ENCODE results near the gene ARHGAP25.

ARHGAP25 gene

DNA sequence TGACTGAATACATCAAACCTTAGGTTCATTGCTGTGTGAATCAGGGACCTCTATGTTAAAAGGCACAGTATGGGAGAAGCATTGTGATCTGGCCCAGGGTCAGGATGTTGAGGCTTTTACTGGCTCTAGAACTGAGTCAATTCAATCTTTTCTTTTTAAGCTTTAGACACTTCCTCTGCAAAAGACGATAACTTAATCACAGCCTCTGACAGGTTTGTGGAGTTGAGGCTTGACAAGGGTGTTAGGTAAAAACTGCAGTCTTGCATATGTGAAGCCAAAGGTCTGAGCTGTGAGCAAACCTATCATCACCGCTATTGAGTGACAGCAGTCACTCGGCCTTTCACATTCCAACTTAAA, 17.3 kb upstream of the ARHGAP25 start:
- no peak for DNase-seq (ENCODE audit: low read depth in 2 of 2)

DNA sequence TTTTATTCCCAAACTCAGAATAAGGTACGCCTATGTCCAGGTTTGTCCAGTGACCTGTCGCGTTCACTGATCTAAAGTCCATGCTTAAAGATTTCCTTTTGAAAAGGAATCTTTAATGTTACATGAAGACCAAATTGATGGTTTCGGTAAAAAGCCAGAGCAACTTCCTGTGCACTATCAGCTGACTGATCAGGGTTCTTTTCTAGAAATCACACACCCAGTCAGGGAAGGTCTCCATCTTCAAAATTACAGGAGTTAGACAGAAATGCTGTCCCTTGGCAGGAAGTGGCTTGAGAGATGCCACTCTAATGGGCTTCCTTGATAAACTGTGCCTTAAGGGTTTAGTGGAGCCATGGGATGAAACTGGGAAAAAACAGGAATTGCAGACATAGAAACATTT, 14.7 kb upstream of the ARHGAP25 start:
- no peak for DNase-seq (ENCODE audit: low read depth in 2 of 2)

DNA sequence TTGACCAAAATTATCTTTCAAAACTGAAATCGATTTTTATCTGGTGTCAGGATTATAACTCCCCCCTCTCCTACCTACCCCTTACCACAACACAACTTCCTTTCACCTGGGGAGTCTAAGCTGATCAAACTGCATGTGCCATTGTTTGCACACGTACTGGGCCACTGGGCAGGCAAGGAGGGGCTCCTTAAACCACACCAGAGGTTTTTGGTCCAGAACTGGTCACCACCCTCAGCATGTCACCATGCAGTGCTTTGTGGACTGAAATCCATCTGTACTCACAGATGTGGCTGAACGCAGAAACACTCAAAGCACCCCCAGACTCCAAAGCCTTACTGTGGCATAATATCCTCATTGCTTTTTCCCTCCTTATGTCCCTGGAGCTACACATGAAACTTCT, 13.9 kb upstream of the ARHGAP25 start:
- no peak for DNase-seq (ENCODE audit: low read depth in 2 of 2)

DNA sequence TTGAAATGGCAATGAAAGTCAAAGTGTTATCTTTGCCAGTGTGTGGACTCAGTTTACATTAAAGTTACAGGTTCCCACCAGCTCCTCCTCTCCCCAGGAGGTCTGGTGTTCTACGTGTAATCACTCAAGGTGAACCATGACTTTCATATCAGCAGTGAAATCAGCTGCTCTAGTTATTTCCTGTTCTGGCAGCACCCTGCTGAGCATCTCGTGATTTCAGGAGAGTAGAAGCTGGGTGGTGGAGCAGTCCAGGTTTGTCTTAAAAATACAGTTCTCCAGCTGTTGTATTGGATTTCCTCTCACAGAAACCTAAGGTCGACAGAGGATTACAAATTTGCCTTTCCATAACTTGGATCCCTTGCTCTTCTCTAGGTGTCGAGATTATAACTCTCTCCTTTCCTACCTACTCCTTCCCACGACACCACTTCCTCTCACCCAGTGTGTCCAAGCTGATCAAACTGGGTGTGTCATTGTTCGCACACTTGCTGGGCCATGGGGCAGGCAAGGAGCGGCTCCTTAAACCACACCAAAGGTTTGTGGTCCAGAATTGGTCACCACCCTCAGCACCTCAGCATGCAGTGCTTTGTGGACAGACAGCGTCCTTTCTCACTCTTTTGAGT, 13.0 kb upstream of the ARHGAP25 start:
- no peak for DNase-seq (ENCODE audit: low read depth in 2 of 2)

DNA sequence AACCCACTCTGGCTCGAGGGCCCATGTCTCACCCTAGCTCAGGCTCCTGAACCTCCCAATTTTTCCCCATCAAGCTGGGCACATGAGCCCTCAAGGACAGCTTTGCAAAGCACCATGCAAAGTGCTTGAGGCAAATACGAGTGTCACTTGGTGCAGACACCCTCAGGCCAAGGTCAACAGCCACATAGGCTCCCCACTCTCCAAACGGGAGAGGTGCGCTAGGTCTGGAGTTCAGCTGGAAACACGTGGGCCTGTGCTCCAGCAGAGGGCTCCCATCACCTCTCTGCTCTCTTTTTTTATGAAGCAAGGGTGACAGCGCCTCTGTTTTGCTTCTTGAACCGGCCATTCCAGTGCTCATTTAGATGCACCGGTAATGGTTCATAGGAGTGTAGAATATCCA, 11.9 kb upstream of the ARHGAP25 start:
- no peak for DNase-seq (ENCODE audit: low read depth in 2 of 2)

DNA sequence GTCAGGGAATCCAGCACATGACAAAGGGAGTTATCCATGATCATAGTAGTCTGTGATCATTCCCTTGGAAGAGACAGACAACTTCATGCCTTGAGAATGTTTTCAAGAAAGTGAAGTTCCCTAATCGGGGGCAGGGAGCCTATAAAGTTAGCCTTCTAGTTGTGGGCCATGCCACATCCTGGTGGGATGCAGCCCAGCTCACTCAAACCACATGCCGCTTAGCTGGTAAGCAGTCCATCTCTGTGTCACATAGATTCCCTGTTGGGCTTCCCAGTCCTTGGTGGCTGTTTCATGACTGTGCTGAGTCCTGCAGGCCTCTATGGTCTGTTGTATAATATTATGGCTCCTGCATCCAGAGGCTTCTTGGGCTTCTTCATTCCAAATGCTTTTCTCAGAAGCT, 11.4 kb upstream of the ARHGAP25 start:
- DNase-seq (ENCODE audit: low read depth in 2 of 2): no peak

DNA sequence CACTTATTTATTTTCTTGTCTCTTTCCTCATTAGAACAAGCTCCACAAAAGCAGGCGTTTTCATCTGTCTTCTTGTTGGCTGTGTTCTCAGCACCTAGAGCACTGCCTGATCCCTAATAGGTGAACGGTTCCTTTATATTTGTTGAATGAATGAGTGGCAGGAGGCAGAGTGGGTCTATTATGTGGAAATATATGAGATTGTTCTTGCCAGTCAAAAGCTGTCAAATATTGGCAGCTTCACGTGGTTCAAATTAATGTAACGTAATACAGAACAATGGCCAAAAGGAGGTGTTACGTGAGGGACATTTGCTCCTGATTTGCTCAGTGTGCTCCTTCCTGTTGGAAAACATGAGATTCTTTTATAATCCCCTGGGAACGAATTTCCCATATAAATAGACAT, 8.5 kb upstream of the ARHGAP25 start:
- no peak for DNase-seq (ENCODE audit: low read depth in 2 of 2)

DNA sequence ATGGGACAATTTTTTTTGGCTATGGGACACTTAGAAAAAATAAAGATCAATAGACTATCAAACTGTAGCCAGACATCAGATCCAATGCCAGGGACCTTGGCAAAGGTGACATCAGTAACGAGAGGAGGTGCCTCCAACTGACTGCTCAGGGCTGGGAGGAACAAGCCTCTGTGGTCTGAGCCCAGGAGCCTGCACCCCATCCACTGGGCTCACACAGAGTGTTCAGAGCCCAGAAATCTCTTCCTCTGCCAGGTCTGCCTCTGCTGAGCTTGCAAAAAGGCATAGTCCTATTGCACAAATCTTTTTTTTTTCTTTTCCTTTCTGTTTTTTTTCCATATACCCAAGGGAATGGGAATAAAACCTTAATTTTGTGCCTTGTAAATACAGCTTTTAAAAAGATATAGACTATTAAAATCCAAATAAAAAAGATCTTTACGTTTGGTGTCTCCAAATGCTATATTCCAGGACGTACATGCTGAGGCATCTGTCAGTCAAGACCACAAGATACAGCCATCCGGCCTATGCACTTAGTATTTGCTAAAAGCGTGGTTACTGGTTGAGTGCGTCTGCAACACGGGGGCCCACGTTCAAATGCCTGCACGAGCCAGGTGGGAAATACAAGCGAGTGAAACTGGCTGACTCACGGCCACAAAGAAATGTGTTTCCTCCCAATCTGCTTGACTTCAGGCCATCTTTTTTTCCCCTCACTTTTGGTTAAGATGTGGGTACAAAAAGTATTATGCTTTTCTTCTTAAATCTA, 7.8 kb upstream of the ARHGAP25 start:
- peak; percentile 56 to 75 for DNase-seq (ENCODE audit: low read depth in 2 of 2)

DNA sequence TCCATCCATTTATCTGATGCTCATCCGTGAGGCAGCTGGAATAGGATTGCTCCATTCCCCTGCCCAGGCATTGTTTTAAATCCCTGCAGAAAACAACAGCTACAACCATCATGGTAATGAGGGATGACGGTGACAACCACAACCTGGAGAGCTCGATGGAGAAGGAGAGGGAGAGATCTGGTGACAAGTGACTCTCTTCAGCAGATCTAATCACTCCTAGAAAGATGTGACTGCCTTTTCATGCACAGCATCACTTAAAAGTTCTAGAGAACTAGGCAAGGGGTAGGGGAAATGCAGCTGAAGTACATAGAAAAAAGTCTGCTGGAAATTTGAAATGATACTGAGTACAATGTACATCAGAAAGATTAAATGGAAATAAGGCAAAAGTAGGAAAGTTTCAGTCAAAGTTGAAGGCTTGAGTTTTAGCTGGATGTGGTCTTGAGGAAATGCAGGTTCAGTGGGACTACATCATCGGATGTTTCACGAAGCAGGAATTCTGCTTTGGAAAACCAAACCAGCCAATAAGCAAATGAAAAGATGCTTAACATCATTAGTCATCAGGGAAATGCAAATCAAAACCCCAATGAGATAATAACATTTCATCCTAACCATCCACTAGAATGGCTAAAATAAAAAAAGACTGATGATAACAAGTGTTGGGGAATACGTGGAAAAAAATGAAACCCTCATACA, 6.8 kb upstream of the ARHGAP25 start:
- no peak for DNase-seq (ENCODE audit: low read depth in 2 of 2)

DNA sequence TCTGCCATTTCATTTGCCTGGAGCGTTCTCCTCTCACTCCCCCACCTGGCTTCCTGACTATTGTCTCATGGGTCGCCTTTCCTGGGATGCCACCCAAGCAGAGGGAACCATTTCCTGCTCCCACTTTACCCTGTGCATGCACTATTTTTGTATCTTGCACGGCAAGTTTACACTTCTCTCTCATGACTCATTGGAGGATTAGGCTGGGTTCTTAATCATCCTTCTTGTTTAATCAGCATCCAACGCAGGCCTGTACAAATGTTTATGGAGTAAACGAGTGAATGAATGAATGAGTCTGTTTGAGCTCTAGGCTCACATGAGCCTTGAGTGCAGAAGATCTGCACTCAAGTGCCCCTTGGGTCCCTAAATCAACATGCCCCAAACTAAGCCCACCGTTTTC, 3.8 kb upstream of the ARHGAP25 start:
- DNase-seq (ENCODE audit: low read depth in 2 of 2): no peak

DNA sequence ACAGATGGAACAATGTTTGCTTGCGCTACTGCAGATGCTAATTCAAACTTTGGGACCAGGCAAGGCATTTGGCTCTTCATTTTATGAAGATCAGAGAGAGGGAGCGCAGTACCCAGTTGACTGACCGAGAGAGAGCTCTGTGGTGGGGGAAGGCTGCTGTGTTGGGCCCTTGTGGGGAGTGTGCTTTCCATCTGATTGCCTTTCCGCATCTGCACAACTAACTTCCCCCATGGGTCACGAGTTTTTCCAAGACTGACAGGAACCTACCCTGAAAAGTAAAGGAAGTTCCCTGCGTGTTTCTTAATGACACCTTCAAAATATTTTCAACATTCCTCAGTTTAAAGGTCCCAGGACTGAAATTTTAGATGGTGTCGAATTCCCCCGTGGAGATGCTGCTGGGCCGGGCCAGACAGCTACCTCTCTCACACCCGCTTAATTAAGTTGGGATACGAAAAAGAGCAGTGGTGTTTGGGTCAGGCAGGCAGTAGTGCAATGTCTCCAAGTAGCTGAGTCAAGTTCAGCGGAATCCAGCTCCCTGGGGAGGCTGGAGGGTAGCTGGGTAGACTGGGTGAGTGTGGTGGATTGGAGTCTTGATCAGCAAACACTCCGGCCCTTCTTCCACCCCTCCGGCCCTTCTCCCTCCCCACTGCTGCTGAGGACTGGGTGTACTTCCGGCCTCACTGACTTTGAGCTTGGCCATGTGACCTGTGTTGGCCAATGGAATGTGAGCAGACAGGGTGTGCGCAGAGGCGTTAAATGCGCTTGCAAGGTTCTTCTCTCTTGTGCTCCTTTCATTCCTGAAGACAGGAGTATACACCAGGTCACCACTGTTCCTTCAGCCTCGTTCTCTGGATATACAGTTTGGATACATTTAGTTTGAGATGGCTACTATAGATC, 2.3 kb upstream of the ARHGAP25 start:
- no peak for DNase-seq (ENCODE audit: low read depth in 2 of 2)

DNA sequence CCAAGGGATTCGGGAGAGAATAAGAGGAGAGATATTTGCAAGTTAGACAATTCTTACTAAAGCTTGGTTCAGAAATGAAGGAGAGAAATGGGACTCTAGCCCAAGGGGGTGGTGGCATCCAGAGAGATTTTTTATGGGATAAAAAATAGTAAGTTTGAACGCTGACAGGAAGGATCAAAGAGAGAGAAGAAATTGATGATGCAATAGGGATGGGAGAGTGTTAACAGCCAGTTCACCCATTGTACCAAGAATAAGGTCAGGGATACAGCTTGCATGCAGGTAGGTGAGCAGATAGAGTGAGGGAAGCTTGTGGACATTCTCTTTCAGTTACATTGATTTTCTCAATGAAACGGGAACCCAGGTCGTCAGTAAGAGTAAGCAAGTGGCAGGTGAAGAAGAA, 1.2 kb upstream of the ARHGAP25 start:
- no peak for DNase-seq (ENCODE audit: low read depth in 2 of 2)

DNA sequence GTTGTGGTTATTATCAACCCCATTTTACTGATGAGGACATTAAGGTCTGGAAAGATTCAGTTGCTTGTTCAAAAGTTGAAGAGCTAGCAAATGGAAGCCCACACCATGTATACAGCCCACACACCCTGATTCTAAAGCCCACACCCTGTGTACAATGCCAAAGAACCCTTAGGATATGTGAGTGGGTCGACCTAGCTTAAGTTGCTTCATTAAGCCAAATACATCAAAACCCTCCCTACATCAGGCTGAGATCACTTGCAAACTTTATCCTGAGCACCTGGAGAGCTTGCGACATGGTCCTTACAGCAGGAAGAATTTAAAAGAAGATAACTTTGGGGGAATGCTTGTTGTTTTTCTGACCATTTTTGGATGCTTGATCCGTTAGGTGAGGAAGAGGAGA, 435 bp upstream of the ARHGAP25 start:
- DNase-seq (ENCODE audit: low read depth in 2 of 2): no peak

DNA sequence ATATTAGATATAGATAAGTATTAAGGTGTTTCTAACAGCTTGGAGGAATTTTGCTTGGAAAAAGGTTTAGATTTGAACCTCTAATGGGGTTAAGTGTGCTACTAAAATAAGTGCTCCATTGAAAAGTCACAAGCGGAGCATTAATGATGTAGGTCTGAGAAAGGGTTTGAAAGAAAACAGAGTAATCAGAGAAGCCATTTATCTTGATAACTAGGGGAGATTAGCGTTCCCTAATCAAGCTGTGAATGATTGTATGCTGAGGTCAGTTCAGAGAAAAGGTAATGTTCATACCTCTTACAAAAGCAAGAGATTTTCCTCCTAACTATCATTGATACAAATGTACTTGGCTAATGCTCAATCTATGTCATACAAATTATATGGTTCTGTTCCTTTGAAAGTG, 1.5 kb downstream of the ARHGAP25 start:
- no peak for DNase-seq (ENCODE audit: low read depth in 2 of 2)

DNA sequence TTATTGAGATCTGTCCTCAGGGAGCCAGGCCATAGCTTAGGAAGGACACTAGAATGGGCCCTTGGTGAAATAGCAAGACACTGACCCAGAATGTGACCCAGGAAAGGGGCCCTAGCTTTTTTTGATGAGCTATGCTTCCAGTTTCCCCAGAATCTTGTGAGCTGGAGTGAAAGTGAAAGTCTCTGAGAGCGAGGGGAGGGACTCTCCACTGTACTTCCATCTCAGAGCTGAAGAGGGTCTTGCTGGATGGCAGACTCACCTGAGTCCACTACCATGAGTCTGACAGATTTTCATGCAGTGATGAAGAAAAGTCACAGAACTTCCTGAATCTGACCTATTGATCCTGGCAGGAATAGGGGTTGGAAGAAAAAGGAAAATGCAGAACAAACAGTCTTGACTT, 3.1 kb downstream of the ARHGAP25 start:
- DNase-seq (ENCODE audit: low read depth in 2 of 2): no peak

DNA sequence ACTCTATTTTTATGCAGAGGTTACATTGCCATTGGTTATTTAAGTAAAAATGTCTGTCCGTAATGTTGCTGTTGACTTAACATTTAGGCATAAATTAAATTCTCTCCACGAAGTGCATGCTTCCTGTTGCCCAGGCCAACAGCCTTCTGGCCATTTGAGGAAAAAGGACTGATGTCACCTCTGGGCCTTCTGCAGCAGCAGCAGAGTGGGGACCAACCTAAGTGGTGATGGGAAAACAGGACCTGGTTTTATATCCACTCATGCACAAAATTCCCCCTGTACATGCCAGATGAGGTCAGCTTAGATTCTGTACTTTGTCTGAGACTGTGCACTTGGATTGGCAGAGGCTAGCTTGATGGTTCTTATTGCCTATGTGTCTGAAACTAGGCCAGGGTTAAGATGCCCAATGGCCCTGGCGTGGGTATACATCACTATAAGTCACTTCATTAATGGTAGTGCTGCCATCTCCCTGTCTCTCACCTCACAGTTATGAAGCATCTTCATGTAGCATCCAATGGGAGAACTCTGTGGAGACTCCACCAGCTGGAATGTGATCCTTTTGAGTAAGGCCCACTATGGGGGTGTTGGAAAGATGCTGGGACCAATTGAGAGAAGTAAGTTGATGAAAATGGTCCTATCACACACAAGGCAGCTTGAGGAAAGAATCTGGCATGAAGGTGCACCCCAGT, 4.4 kb downstream of the ARHGAP25 start:
- no peak for DNase-seq (ENCODE audit: low read depth in 2 of 2)

DNA sequence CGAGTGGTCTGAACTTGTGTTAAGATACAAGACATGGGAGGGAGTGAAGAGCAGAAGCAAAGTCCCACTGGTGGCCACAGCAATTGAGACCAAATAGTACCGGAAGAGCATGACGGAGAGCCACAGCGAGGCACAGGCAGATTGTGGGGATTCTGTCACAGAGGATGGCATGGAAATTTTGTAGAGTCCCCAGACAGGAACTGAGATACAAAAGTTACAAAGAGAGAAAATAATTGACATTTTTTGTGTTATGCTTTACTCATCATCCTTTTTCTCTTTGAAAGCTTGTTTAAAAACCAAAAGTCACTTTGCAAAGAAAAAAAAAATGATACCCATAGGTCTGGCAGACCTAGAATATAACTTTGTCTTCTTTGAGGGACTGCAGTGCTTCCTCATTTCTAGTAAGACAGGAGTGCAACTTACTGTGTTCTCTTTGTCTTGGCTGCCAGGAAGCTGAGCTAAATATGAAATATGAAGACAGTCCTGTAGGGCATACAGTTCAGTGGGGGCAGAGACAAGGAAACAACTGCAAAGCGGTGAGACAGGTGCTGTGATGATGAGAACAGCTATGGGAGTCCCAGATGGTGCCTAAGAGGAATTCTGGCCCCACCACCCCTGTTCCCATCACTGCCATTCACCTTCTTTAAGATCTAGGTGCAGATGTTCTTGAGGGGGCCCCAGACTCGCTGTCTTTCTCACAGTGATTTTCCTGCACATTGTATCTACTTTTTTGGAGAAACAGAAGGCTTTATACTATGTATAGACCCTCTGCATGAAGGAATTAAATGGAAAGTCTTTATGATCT, 5.2 kb downstream of the ARHGAP25 start:
- no peak for DNase-seq (ENCODE audit: low read depth in 2 of 2)

DNA sequence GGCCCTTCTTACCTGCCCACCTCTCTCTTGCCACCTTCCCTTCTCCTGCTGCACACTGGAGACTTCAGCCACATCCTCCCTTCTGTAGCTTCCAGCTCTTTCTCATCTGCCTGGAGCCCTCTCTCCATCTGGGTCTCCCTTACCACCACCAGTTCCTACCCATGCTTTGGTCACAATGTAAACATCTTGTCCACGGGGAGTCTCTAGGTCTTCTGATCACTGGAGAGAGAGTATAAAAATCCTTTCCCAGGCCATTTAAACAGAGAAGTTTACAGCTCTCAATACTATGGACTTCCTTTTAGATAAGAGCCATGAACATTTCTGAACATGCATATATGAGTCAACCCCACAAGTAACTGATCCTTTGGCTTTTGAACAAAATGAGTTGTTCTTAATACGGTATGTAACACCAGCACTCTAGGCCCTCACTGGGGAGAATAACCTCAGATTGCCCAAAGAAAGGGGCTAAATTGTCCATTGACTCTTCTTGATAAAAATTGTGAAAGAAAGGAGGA, 5.8 kb downstream of the ARHGAP25 start:
- no peak for DNase-seq (ENCODE audit: low read depth in 2 of 2)

DNA sequence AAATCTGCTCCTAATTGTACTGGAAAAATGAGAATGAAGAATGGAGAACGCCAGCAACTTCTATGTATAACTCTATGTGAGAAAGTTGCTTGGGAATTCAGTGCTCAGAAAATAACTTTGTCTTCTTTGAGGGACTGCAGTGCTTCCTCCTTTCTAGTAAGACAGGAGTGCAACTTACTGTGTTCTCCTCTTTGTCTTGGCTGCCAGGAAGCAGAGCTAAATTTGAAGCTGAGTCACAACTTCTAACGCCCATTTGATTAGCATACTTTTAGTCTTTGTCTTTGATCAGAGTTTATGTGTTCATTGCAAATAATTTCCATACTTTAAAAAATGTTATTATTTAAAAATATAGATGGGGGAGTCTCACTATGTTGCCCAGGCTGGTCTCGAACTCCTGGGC, 6.6 kb downstream of the ARHGAP25 start:
- no peak for DNase-seq (ENCODE audit: low read depth in 2 of 2)

DNA sequence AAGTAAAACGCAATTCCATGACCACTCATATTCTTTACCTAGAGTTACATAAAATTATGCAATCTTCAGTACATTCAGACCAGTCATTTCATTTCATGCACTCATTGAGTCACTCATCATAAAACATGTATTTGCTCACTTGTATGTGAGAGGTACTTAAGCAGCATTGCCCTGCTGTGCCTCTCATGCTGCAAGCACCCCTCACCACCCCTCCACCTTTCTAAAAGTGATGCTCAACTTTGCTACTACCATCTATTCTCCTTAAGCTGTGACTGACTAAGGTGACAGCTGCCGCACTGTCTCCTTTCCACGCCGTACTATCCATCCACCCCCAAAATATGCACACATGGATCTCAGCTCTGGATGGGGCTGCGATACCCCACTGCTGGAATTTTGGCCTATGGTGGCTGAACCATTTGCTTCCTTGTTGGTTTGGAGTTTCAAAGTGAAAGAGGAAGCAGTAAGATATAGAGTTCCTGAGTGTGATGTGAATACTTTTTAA, 7.2 kb downstream of the ARHGAP25 start:
- no peak for DNase-seq (ENCODE audit: low read depth in 2 of 2)

Measured in stimulated activated CD8-positive, alpha-beta memory T cell treated with anti-CD3 and anti-CD28 coated beads, Interleukin-2, amount 100 ng/mL, for 48 hours (primary cell).